Ovary (tissue), 3 donors: ENCODE data around the gene RASL10A.

Source experiments
- EP300 ChIP-seq: sonication (generic); formaldehyde crosslinking; IDR thresholded peaks from one replicate; pipeline ENCODE4 v1.6.1; 2017; ENCODE audit warnings: antibody characterized with exemption
- POLR2A ChIP-seq: fragments of 450-650 bp; IDR thresholded peaks from one replicate; pipeline ENCODE4 v1.6.1; 2017; ENCODE audit warnings: antibody characterized with exemption, mild to moderate bottlenecking, moderate library complexity
- TF ChIP-seq, protein P1 (sequence below), 3 donors: fragments of 450-650 bp in 2 of 3; fragments of 200-600 bp in 1 of 3; IDR thresholded peaks; one replicate each; pipeline versions ENCODE4 v1.5.1 to v1.8.0; 2016 to 2022; ENCODE audit warnings: antibody characterized with exemption in 3 of 3, mild to moderate bottlenecking in 1 of 3
- donor health status: DM: no; HTN: no; CAD: no.

GRCh38 chr22:29346659-29347058, 31.2 kb upstream of the RASL10A start:
- TF ChIP-seq, protein P1, sequence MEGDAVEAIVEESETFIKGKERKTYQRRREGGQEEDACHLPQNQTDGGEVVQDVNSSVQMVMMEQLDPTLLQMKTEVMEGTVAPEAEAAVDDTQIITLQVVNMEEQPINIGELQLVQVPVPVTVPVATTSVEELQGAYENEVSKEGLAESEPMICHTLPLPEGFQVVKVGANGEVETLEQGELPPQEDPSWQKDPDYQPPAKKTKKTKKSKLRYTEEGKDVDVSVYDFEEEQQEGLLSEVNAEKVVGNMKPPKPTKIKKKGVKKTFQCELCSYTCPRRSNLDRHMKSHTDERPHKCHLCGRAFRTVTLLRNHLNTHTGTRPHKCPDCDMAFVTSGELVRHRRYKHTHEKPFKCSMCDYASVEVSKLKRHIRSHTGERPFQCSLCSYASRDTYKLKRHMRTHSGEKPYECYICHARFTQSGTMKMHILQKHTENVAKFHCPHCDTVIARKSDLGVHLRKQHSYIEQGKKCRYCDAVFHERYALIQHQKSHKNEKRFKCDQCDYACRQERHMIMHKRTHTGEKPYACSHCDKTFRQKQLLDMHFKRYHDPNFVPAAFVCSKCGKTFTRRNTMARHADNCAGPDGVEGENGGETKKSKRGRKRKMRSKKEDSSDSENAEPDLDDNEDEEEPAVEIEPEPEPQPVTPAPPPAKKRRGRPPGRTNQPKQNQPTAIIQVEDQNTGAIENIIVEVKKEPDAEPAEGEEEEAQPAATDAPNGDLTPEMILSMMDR (IDR thresholded peaks at IDR 0.05) = no peak
- no peak for TF ChIP-seq POLR2A
- TF ChIP-seq EP300 = no peak
